ENCODE results near the gene CHRNB2.
A peak's percentile ranks its signal among the peaks of the same experiment; 100 is the strongest.

CHRNB2 gene

GRCh38 chr1:154627257-154628120, 59.9 kb downstream of the CHRNB2 start:
- H3K27ac ChIP-seq = peak overlapping the region; percentile 70
- DNase-seq (ENCODE audit: low read depth, low spot score) = no peak

- DNase-seq (ENCODE audit: low read depth, low spot score) = no peak
Measured at GRCh38 chr1:154628121-154628405, 60.5 kb downstream of the CHRNB2 start.

GRCh38 chr1:154629061-154629674, 61.6 kb downstream of the CHRNB2 start:
- DNase-seq (ENCODE audit: low read depth, low spot score) = no peak
- H3K27ac ChIP-seq = no peak overlapping the region

More at GRCh38 chr1:154628121-154628405, 60.5 kb downstream of the CHRNB2 start:
- peak overlapping the region; percentile 70 for H3K27ac ChIP-seq

All from epithelial cell of prostate (primary cell).